NCI-H1048 (cell line): ENCODE data around the gene PKP1.

Source experiments
- DNase-seq: peaks from one replicate; lab custom pipeline; 2025; lab: John Stamatoyannopoulos, UW

Gene PKP1

GRCh38 chr1:201329801-201330200, 46.5 kb downstream of the PKP1 start:
- no peak for DNase-seq

- DNase-seq: no peak
These were observed 47.2 kb downstream of the PKP1 start for GRCh38 chr1:201330541-201330940.

- no peak for DNase-seq
These were observed 47.9 kb downstream of the PKP1 start for GRCh38 chr1:201331166-201331565.

GRCh38 chr1:201332021-201332420, 48.7 kb downstream of the PKP1 start:
- no peak for DNase-seq

GRCh38 chr1:201332616-201333335, 49.5 kb downstream of the PKP1 start:
- DNase-seq: no peak

- DNase-seq: no peak
These were observed 51.2 kb downstream of the PKP1 start for GRCh38 chr1:201334325-201335173.

GRCh38 chr1:201335174-201335870, 52.0 kb downstream of the PKP1 start:
- DNase-seq: no peak

- no peak for DNase-seq
These were observed 52.6 kb downstream of the PKP1 start for GRCh38 chr1:201335901-201336300.

GRCh38 chr1:201336711-201337450, 53.6 kb downstream of the PKP1 start:
- no peak for DNase-seq

- DNase-seq: no peak
These were observed 58.1 kb downstream of the PKP1 start for GRCh38 chr1:201341377-201341776.

- no peak for DNase-seq
These were observed 61.1 kb downstream of the PKP1 start for GRCh38 chr1:201344206-201345080.

- no peak for DNase-seq
These were observed 61.7 kb downstream of the PKP1 start for GRCh38 chr1:201345081-201345355.

- no peak for DNase-seq
These were observed 63.1 kb downstream of the PKP1 start for GRCh38 chr1:201346337-201346939.

GRCh38 chr1:201346987-201347386, 63.7 kb downstream of the PKP1 start:
- no peak for DNase-seq

- no peak for DNase-seq
These were observed 64.3 kb downstream of the PKP1 start for GRCh38 chr1:201347498-201348210.

GRCh38 chr1:201348211-201348566, 64.9 kb downstream of the PKP1 start:
- no peak for DNase-seq

- no peak for DNase-seq
These were observed 65.8 kb downstream of the PKP1 start for GRCh38 chr1:201349092-201349491.

- DNase-seq: no peak
These were observed 67.0 kb downstream of the PKP1 start for GRCh38 chr1:201350361-201350725.

- DNase-seq: no peak
These were observed 67.6 kb downstream of the PKP1 start for GRCh38 chr1:201350884-201351283.

GRCh38 chr1:201351617-201352016, 68.3 kb downstream of the PKP1 start:
- no peak for DNase-seq
